ENCODE measurements around the gene SLC18A2.

DNA sequence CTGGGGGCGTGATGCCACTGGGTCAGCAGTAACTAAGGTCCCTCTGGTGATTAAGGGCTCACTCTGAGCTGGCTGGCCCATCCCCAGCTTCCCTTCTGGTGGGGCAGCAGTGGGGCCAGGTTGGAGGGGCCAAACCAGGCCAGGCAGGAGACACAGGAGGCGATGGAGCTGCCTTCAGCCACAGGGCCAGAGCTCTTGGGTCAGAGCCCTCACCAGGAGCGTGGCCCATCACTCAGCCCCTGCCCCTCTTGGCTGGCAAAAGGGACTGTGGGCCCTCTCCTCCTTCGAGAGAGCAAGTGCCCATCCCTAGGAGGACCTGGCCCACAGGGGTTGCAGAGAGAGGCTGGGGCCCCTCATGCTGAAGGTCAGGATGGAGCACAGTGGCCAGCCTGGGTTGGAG, 39.1 kb upstream of the SLC18A2 start:
- TF ChIP-seq POLR2AphosphoS5 (IDR thresholded peaks at IDR 0.05; ENCODE audit: low read depth, low read length) (no peak), CTCF (IDR thresholded peaks at IDR 0.05) (no peak), SIN3A (IDR thresholded peaks at IDR 0.05; ENCODE audit: borderline replicate concordance, insufficient read depth, low read depth, low read length) (no peak)
